Islet of Langerhans (tissue), 1 donor: ENCODE data around the gene PKHD1.
"Not testable (repeated sequence)": the region's sequence is repeated elsewhere in the genome, so short reads cannot be mapped to it uniquely, and the experiment has no call there.

Experiments used
- FAIRE-seq: peaks from one replicate; lab custom pipeline; 2011; peaks lifted over from hg19 to GRCh38; lab: Jason Lieb, UNC

Gene PKHD1

GRCh38 chr6:51854347-51854746 lies 233.1 kb downstream of the PKHD1 start:
- FAIRE-seq: no peak

DNA sequence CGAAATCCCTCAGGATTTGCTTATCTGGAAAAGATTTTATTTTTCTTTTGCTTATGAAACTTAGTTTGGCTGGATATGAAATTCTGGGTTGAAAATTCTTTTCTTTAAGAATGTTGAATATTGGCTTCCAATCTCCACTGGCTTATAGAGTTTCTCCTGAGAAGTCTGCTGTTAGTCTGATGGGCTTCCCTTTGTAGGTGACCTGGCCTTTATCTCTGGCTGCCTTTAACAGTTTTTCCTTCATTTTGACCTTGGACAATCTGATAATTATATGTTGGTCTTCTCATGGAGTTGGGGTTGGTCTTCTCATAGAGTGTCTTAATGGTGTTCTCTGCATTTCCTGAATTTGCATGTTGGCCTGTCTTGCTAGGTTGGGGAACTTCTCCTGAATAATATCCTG lies 234.3 kb downstream of the PKHD1 start:
- not testable (repeated sequence) for FAIRE-seq

GRCh38 chr6:51846531-51846930 lies 240.9 kb downstream of the PKHD1 start:
- FAIRE-seq: no peak

GRCh38 chr6:51844336-51844735 lies 243.1 kb downstream of the PKHD1 start:
- no peak for FAIRE-seq

GRCh38 chr6:51843456-51844056 lies 243.9 kb downstream of the PKHD1 start:
- FAIRE-seq: no peak

DNA sequence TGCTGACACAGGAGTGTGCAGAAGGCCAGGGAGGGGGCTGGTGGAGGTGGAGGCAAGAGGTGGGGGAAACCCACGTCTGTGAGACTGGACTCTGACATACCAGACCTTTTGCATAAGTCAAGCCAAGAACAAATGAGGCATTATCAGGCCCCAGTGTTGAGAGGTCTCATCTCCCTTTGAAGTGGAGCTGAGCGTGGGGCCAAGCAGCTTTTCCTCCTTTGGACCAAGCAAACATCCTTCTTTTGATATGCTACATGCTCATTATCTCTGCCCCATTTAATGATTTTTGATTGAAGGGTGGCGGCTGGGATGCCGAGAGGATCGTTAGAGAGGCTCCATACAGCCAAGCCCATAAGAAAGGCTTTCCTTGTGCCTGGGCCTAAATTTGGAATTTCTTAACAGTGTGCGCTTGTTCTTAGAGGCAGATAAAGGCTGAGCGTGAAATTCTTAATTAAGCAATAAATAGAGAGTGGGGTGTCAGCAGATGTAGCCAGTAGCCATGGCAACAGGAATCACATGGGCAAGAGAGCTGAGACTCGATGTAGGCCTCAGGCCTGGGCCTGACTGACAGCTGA lies 244.5 kb downstream of the PKHD1 start:
- no peak for FAIRE-seq

DNA sequence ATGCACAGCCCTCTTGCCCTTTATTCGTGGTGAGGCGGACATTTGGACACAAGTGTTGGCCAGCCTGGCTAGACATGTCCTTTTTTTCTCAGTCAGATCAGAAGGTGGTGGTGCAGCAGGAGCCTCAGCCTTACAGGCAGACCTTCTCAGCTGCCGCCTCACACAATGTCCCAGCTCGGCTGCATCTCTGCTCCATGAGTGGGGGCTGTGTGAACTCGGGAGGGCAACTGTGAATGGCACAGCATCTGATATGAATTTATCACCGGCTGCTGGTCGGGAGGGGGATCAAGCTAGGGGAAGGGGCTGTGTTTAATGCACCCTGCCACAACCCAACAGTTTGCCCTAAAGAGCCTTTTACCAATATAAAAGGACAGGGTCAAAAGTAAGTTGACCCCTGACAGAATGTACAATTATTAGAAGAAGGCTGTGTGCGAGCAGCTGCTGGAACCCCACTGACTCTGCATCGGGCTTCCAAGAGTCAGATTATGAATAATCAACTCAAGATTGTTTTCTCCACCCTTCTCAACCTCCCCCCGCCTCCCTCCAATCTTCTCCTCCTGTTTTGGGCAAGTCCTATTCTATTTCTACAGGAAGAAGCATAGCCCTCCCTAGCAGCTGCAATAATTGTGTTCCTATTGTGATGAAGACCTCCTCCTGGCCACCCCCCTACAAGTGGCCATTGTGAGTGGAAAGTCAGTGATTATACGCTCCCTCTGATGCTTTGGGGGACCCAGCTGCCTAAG lies 245.2 kb downstream of the PKHD1 start:
- FAIRE-seq: no peak

- FAIRE-seq: no peak
Measured at GRCh38 chr6:51841626-51842025, 245.8 kb downstream of the PKHD1 start.

DNA sequence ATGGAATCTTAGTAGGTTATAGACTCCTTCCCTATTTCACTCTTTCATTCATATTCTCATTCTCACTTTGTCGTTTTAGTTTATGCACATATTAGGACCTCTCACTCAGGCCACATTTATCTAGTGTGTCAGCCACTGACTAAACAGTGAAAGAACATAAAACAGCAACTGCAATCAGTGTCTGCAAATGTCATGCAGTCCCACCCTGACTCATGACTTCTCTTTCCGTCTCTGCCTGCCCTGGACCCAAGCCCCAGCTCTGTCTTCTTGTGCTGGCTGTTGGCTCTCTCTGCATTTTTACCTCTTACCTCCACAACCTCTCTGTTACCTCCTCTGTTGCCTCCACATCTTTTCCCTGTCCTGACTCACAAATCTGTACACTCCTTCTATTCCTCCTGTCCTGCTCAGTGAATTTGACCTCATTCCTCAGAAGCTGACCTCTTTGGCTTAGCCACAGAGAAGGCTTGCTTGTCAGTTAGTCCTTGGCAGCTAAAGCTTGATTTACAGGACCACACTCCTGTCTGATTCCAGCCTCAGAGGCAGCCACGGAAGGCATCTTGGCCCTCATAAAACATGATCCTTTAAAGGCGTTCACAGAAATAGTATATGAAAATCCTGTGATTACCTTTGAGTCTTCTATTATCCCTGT lies 247.6 kb downstream of the PKHD1 start:
- no peak for FAIRE-seq

- no peak for FAIRE-seq
Measured at GRCh38 chr6:51830666-51831065, 256.7 kb downstream of the PKHD1 start.

DNA sequence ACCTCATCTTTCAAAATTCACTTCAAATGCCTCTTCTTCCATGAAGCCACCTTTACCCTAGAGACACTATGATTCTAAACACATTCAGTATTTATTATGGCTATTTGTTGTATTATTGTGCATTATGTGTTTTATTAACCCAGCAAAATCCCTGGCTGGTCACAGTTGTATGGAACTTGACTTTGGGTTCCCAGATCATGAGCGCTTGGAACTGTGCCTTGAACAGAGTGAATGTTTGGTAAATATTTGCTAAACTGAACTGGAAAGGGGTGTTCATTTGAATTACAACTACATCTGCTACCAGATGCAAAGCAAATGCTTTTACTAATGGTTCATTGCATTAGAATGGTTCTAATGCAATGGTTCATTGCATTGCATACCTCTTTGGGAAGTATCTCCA lies 259.8 kb downstream of the PKHD1 start:
- no peak for FAIRE-seq

- no peak for FAIRE-seq
Measured at GRCh38 chr6:51824940-51825339, 262.5 kb downstream of the PKHD1 start.

- no peak for FAIRE-seq
Measured at GRCh38 chr6:51820555-51820954, 266.9 kb downstream of the PKHD1 start.

GRCh38 chr6:51818520-51819022 lies 268.8 kb downstream of the PKHD1 start:
- no peak for FAIRE-seq

GRCh38 chr6:51817832-51818231 lies 269.6 kb downstream of the PKHD1 start:
- no peak for FAIRE-seq

- FAIRE-seq: no peak
Measured at GRCh38 chr6:51814418-51814817, 273.0 kb downstream of the PKHD1 start.

DNA sequence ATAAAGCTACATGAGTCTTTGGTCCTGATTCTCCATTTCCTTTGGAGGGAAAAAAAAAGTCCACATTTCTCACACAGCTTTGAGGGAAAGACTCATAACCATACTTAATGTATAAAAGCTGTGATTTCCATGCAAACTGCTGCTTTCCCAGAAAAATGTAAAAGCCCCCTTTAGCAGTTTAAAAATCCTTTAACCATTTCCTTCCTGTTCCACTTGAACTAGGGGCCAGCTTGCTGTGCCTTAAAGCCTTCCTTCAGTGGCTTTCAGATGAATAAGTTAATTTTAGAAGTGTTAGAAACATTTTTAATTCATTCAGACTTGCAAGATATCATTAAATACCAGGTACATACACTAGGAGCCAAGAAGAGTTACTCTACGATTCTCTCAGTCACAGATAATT lies 273.5 kb downstream of the PKHD1 start:
- no peak for FAIRE-seq

DNA sequence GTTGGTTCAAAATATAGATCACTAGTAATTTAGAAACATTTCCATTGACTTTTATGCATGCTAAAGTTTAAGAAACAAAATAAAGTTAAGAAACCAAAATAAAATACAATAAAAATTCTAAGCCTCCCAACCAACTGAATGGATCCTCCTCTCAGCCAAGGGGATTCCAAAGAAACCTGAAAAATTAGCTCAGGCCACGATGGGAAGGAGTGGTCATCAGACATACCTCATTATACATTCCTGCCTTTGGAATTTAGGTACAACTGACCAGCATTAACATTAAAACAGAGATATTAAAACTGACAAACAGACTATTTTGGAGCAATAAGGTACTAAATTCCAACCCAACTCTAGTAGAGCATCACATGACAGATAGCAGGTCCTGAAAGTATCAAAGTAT lies 275.2 kb downstream of the PKHD1 start:
- FAIRE-seq: no peak

- FAIRE-seq: no peak
Measured at GRCh38 chr6:51805517-51805916, 281.9 kb downstream of the PKHD1 start.

DNA sequence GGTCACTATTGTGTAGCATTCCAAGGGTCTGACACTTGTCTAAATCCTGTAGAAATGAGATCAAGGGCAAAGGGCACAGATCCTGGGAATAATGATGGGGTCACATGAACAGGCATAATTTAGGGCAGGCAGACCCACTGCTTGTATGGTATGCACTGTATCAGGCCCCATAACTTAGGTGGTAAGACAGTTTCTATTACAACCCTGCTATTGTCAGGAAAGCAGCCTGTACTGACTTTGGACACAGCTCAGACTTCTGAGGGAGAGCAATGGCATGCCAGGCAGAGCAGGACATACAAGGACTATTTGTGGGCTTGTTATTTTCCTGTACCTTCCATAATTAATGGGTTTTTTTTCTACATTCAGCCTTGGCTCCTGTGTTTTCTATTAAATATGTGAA lies 286.8 kb downstream of the PKHD1 start:
- no peak for FAIRE-seq

- FAIRE-seq: no peak
Measured at GRCh38 chr6:51793393-51793792, 294.0 kb downstream of the PKHD1 start.

GRCh38 chr6:51792273-51793030 lies 295.0 kb downstream of the PKHD1 start:
- no peak for FAIRE-seq
